HTERT RPE-1 (cell line): Measurements from ENCODE around the gene SELENBP1.
"Not testable (repeated sequence)": the region's sequence is repeated elsewhere in the genome, so short reads cannot be mapped to it uniquely, and the experiment has no call there.

Experiments
- in situ Hi-C: fragments of 300-500 bp; cut with MboI; formaldehyde crosslinking; loops from 4 replicates; pipeline ENCODE4 v1.14.3; 2020; ENCODE audit warnings: low sequenced_read_pairs

Gene SELENBP1

GRCh38 chr1:151372058-151372934 lies at the start of gene SELENBP1:
TSS of gene SELENBP1 (minus strand) at chr1:151372705. CDS start at chr1:151372641, 64 bp downstream.
- in situ Hi-C loops = no loop called here

DNA sequence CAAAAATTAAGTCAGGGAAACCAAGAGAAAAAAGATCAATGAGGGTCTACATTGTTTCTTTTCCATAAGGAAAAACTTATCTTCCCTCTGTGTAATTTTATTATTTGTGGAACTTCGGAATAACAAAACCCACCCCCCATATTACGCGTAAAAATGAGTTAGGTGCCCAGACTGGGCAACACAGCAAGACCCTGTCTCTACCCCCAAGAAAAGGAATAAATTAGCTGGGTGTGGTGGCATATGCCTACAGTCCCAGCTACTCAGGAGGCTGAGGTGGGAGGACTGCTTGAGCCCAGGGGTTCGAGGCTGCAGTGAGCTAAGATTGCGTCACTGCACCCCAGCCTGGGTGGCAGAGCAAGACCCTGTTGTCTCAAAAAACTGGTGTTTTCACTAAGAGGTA lies 47.3 kb upstream of the SELENBP1 start:
- in situ Hi-C loops = no loop called here

GRCh38 chr1:151418081-151418480 lies 45.6 kb upstream of the SELENBP1 start:
- in situ Hi-C loops = no loop called here

- in situ Hi-C loops = no loop called here
These were observed 43.7 kb upstream of the SELENBP1 start for GRCh38 chr1:151416231-151416630.

DNA sequence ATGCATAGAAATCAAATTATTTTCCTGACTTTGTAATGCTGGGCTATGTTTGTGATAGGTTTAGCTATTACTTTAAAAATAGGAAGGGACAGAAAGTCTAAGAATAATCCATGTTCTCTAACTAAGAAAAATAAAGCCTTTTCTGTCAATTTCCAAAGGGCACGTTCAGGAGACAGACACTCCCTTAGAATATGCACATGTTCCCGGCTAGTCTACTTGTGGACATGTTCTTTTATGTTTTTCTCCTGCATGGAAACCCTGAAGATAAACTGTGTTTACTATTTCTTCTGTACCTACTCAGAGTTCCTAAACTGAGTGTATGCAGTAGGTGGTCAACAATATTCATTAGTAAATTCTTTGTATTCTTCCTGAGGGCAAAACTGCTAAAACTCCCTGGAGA lies 39.4 kb upstream of the SELENBP1 start:
- in situ Hi-C loops = no loop called here

DNA sequence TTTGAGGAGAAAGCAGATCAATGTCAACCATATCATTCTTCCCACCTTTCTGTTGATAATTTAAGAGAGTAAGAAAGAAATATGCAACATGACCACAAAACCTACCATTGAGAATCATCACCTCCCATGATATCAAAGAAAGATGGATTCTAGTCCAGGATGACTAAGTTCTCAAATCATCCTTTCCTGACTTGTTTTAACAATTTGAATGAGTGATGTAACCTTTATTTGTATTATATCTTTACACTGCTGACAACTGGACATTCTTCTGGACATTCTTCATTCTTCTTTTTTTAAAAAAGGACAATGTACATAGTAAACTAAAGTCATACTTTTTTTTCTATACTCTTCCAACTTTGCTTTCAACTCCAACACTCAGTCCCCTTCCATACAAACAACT lies 36.4 kb upstream of the SELENBP1 start:
- in situ Hi-C loops = no loop called here

- in situ Hi-C loops = no loop called here
These were observed 34.8 kb upstream of the SELENBP1 start for GRCh38 chr1:151407304-151407703.

DNA sequence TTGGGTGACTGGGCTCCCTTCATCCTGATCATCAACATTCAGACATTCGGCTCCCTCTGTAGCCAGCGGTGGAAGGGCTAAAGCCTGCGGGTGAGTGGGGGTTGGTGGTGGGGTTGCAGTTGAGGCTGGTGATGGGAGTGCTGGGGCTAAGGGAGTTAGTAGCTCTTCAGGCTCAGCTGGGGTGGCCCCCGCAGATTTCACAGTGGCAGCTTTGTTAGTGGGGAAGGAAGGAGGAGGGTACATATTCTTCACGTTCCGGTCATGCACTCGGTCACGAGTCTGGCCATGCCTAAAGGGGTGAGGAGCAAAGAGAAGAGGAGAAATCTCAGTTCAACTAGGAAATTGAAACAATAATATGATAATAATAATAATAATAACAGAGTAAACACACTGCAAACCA lies 33.7 kb upstream of the SELENBP1 start:
- in situ Hi-C loops = no loop called here

DNA sequence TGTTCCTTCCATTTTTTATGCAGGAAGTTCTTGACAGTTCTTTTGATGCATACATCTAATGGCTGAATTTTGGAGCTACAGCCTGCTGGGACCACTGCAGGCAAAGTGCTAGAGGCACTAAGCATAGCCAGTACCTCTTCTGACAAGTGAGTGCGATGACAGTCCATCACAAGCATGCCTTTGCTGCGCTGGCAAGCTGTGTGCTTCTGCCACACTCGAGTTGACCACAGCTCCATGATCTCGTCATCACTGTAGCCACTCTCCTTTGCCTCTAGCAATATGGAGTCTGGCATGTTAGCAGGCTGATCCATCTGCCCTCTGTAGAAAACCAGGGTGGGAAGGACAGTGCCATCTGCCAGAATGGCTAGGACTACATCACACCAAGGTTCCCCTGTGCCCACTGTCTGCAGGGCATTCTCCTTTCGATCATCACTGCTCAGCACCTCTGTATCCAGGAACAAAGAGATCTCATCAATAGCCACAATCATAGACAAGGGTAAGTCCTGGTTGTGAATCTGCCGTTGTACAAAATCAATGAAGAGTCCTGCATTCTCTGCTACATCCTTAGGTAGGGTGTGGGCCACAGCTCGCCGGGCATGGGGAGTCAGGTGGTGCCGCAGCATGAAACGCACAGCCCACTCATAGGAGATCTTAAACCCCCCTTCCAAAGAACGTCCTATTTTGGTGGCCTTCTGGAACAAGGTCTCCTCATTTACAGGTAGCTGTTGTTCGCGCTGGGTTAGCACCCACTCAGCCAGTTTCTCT lies 32.9 kb upstream of the SELENBP1 start:
- in situ Hi-C loops = no loop called here

GRCh38 chr1:151403612-151404011 lies 31.1 kb upstream of the SELENBP1 start:
- in situ Hi-C loops = no loop called here

DNA sequence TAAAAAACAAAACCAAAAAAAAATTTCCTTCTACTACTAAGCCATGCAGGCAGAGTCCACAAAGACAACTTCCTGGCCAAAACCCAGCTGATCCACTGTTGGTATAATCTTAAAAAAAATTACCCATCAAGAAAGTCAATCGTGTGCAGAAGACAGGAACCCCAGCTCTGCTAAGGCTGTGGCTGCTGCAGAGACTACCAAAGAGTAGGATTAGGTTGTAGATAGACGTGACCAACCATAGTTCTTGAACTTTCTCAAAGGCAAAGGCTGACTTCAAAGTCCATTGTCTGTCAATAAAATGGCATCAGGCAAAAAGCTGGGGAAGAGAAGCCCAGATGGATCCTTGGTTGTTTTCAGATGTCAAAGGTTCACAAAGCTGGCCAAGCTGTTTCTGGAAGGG lies 30.3 kb upstream of the SELENBP1 start:
- in situ Hi-C loops = no loop called here

GRCh38 chr1:151401860-151402259 lies 29.4 kb upstream of the SELENBP1 start:
- in situ Hi-C loops = no loop called here

DNA sequence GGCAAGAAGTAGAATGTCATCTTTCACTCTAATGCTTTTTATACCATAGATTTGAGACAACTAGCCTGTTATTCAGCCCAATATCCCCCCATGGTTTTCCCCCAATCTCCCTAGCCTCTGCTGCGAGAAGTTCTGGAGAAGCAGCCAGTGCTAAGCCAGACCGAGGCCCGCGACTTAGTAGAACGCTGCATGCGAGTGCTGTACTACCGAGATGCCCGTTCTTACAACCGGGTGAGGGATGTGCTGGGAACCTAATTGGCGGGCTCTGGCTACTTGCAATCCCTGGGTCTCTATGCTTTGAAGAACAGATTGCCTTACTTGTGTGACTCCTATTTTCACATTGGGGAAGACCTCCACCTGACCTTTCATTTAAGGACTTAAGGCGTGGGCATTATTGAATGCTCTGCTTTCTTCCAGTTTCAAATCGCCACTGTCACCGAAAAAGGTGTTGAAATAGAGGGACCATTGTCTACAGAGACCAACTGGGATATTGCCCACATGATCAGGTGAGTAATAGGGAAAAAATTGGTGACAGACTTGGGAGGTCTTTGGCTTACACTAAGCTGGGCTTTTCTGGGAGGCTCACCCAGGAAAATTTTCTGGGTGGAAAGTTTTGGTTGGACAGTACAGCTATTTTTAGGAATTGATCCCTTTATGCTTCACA lies 28.8 kb upstream of the SELENBP1 start:
- in situ Hi-C loops = no loop called here

GRCh38 chr1:151399324-151400171 lies 27.0 kb upstream of the SELENBP1 start, which contains the start of gene PSMB4:
TSS of gene PSMB4 (plus strand) at chr1:151399573. CDS start at chr1:151399588, 15 bp downstream.
- in situ Hi-C loops = no loop called here

- in situ Hi-C loops = not testable (repeated sequence)
These were observed 23.8 kb upstream of the SELENBP1 start for GRCh38 chr1:151396265-151396664.

DNA sequence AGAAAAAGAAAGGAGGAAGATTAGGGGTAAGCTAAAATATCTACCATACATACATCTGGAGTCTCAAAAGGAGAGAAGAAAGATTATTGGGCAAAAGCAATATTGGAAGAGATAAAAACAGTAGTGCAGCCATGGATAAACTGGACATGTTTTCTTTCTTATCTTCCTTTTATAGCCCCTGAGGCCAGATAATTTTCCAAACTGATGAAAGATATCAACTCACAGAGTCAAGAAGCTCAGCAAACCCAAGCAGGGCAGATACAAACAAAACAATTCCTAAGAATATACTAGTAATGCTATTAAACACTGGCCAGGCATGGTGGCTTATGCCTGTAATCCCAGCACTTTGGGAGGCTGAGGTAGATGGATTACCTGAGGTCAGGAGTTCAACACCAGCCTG lies 21.1 kb upstream of the SELENBP1 start:
- in situ Hi-C loops = no loop called here

GRCh38 chr1:151391079-151391563 lies 18.6 kb upstream of the SELENBP1 start:
- in situ Hi-C loops = no loop called here

- in situ Hi-C loops = not testable (repeated sequence)
These were observed 17.9 kb upstream of the SELENBP1 start for GRCh38 chr1:151390221-151391078.

DNA sequence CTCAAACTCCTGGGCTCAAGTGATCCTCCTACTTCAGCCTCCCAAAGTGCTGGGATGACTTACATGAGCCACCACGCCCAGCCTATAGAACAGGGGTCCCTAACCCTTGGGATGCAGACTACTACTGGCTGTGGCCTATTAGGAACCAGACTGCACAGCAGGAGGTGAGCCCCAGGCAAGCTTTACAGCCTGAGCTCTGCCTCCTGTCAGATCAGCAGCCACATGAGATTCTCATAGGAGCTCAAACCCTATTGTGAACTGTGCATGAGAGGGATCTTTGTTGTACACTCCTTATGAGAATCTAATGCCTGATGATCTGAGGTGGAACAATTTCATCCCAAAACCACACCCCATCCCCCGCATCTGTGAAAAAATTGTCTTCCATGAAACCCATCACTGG lies 13.5 kb upstream of the SELENBP1 start:
- in situ Hi-C loops = no loop called here
